Osteocyte (in vitro differentiated cells): ENCODE data around the gene ACOX2. TPM values are rescaled to one million over a fixed set of nuclear protein-coding genes. Genes with fewer than 3 reads are reported as not detected.

Experiments
- DNase-seq: peaks from one replicate; pipeline ENCODE4 v3.0.0; 2021; ENCODE audit warnings: mixed read lengths; ENCODE audit not compliant: unreplicated experiment; ENCODE audit errors: extremely low spot score
- H3K27ac Mint-ChIP-seq: one replicate; pipeline ENCODE4 v1.8.0; 2021; ENCODE audit warnings: mild to moderate bottlenecking, mixed read lengths; ENCODE audit not compliant: unreplicated experiment
- H3K27me3 Mint-ChIP-seq: one replicate; pipeline ENCODE4 v1.8.0; 2021; ENCODE audit warnings: mixed read lengths; ENCODE audit not compliant: unreplicated experiment
- H3K36me3 Mint-ChIP-seq: one replicate; pipeline ENCODE4 v1.8.0; 2021; ENCODE audit warnings: mixed read lengths; ENCODE audit not compliant: unreplicated experiment
- H3K4me1 Mint-ChIP-seq: one replicate; pipeline ENCODE4 v1.8.0; 2021; ENCODE audit warnings: mixed read lengths; ENCODE audit not compliant: unreplicated experiment
- H3K4me3 Mint-ChIP-seq: one replicate; pipeline ENCODE4 v1.8.0; 2021; ENCODE audit warnings: mild to moderate bottlenecking, moderate library complexity, mixed read lengths; ENCODE audit not compliant: unreplicated experiment
- H3K9me3 Mint-ChIP-seq: one replicate; pipeline ENCODE4 v1.8.0; 2021; ENCODE audit warnings: mixed read lengths; ENCODE audit not compliant: unreplicated experiment
- total RNA-seq: library from RNA; stranded (reverse); gene quantifications from 2 replicates; pipeline ENCODE4 v1.2.1, GENCODE V29; 2021
- TF ChIP-seq, protein P1 (sequence below): fragments of 200-600 bp; sonication (generic); IDR thresholded peaks from 2 replicates; pipeline ENCODE4 v1.5.0; 2021; ENCODE audit warnings: antibody characterized with exemption, mild to moderate bottlenecking, moderate library complexity

The ACOX2 gene
- total RNA-seq, 1 donor from 2014 or later = 0.51 TPM

DNA sequence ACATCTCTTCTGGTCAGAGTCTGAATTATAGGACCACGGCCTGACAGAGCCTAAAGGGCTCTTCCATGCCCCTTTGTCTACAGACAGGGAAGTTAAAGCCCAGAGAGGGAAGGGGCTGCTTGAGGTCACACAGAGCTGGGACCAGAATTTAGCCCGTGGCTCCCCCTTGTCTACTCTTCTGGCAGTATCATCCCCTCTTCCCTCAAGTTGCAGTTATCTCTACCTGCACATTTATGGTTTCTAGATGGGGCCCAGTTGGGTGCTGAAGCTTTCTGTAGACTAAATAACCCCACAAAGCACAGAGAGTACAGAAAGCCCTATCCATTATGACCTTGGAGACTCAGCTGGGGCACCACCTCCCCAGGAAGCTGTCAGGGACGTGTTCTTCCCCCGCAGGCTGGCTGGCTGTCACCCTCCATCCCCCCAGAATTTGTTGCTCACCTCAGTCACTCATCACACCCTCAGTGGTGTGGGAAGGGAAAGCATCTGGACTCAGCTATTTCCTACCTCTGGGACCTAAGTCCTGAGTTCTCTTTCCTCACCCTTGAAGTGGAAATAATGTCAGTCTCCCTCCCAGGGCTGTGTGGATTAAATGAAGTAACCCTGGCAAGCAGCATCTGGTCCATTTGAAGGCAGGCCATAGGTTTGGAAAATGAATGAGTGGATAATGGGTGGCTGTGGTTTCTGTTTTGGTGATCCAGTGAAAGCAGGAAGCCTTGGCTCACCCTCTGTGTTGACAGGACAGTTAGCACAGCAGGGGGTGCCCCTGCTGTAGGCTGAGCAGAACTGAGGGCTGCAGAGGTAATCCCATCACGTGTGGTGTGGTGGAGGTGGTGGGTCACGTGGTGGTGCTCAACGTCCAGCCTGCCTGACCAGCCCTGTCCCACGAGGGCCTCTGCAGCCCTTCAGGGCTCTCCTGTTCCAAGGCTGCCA, 16.3 kb downstream of the ACOX2 start:
- no peak overlapping the region for H3K4me3 Mint-ChIP-seq

DNA sequence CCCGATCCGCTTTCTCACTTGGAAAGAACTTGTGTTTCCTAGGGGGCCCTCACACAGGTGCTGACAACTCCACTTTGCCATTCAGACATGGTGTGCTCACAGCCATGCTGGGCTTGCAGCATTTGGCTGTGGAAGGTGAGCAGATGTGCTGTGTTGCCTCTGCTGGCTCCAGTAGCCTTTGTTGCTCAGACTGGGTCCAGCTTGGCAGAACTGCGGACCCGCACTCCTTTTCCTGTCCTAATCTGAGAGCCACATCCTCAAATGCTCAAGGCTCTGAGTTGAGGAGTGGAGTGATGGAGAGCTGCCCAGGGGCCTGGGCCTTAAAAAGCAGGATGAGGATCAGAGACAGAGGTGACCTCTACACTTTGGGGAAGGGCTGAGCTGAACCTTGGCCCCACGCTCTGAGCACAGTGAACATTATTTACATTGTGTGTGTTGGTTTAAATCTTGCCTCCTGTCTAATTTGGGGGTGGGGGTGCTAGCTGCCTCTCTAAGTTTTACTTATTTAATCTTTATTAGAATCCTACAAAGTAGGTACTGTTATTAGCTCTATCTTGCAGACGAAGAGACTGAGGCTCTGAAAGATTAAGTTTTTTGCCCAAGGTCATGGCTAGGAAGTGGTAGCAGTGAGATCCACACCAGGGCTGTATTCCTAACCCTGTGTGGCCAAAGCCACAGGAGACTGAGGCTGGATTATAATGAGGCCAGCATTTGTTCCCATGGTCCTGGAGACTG, 17.2 kb downstream of the ACOX2 start:
- no peak overlapping the region for H3K27ac Mint-ChIP-seq
- H3K36me3 Mint-ChIP-seq = no peaks in the 10 kb centered on the region
- peaks cover 22% of the 10 kb centered on the region for H3K4me1 Mint-ChIP-seq
- no peaks in the 10 kb centered on the region for H3K9me3 Mint-ChIP-seq
- no peak for DNase-seq
- H3K4me3 Mint-ChIP-seq = no peak overlapping the region
- TF ChIP-seq, protein P1, sequence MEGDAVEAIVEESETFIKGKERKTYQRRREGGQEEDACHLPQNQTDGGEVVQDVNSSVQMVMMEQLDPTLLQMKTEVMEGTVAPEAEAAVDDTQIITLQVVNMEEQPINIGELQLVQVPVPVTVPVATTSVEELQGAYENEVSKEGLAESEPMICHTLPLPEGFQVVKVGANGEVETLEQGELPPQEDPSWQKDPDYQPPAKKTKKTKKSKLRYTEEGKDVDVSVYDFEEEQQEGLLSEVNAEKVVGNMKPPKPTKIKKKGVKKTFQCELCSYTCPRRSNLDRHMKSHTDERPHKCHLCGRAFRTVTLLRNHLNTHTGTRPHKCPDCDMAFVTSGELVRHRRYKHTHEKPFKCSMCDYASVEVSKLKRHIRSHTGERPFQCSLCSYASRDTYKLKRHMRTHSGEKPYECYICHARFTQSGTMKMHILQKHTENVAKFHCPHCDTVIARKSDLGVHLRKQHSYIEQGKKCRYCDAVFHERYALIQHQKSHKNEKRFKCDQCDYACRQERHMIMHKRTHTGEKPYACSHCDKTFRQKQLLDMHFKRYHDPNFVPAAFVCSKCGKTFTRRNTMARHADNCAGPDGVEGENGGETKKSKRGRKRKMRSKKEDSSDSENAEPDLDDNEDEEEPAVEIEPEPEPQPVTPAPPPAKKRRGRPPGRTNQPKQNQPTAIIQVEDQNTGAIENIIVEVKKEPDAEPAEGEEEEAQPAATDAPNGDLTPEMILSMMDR = no peak
- H3K27me3 Mint-ChIP-seq = no peaks in the 10 kb centered on the region

More for the DNA sequence above, 16.3 kb downstream of the ACOX2 start:
- H3K27me3 Mint-ChIP-seq = no peaks in the 10 kb centered on the region
- no peaks in the 10 kb centered on the region for H3K36me3 Mint-ChIP-seq
- TF ChIP-seq, protein P1 = no peak
- DNase-seq = no peak
- H3K4me1 Mint-ChIP-seq = peaks cover 24% of the 10 kb centered on the region
- no peak overlapping the region for H3K27ac Mint-ChIP-seq
- H3K9me3 Mint-ChIP-seq = no peaks in the 10 kb centered on the region

DNA sequence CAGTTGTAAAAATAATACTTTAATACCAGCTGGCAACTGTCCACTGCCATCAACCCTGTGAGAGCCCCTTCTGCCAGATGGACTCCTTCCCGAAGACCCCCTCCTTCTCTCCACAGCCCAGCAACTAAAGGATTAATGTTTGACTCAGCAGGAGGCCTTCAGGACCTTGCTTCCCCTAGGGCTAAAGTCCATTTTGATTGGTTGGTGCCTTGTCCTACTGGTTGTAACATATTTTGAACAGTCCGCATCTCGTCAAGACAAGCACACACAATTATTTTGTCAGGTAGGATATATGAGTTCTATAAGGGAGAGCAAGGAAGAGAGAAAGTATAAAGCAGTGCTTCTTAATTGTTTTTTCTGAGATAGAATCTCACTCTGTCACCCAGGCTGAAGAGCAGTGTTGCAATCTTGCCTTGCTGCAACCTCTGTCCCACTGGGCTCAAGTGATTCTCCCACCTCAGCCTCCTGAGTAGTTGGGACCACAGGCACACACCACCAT, 18.6 kb downstream of the ACOX2 start:
- Mint-ChIP-seq H3K9me3 (no peaks in the 10 kb centered on the region), H3K27me3 (no peaks in the 10 kb centered on the region), H3K4me1 (peaks cover 22% of the 10 kb centered on the region), H3K4me3 (no peak overlapping the region), H3K27ac (no peak overlapping the region), H3K36me3 (no peaks in the 10 kb centered on the region)
- TF ChIP-seq, protein P1 = no peak
- no peak for DNase-seq

DNA sequence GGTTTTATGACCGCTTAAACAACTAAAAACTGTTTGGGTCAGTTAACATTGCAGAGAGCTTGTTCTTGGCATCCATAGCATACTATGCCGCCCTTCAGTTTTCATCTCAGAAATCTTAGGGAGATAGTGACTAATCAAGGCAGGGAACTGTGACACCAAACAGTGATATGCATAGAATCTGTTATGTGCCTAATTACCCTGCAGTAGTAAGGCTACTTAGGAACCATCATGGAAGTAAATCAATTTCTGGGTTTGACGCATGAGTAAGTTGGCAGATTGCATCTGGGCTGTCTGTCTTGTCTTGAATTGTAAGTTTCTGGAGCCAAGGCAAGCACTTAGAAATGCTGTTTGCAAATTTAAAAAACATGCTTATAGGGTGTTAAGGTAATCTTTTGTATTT, 22.6 kb downstream of the ACOX2 start:
- Mint-ChIP-seq H3K36me3 (no peaks in the 10 kb centered on the region), H3K4me1 (peaks cover 7% of the 10 kb centered on the region), H3K27me3 (no peaks in the 10 kb centered on the region), H3K27ac (no peak overlapping the region), H3K4me3 (no peak overlapping the region), H3K9me3 (no peaks in the 10 kb centered on the region)
- no peak for DNase-seq
- TF ChIP-seq, protein P1 = no peak

DNA sequence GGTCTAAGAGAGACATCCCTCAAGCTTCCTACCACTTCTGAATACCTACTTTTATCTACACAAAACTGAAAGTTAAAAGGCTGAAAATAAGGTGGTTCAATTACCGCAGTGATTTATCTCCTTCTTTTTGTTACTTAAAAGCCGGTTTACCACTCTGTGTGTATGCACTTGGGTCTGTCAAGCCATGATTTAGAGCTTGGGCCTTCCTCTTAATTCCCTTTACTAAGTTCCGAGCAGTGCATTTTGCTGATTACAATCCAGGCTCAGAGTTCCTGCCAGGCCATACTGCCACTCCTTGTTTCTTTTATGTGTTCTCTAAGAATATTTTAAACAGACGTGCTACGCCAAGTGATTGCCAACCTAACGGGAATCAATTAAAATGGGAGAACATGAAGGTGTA, 28.6 kb downstream of the ACOX2 start:
- TF ChIP-seq, protein P1 = no peak
- Mint-ChIP-seq H3K27me3 (no peaks in the 10 kb centered on the region), H3K36me3 (peaks cover 6% of the 10 kb centered on the region), H3K9me3 (no peaks in the 10 kb centered on the region), H3K4me1 (no peaks in the 10 kb centered on the region), H3K27ac (no peak overlapping the region), H3K4me3 (no peak overlapping the region)
- DNase-seq = no peak
